HG03521 (cell line): ENCODE measurements around the gene TXLNA.

ENCODE experiments used
- ATAC-seq: cut with Tn5 transposase; IDR thresholded peaks from one replicate; pipeline ENCODE4 v1.9.1; 2021; ENCODE audit warnings: mild to moderate bottlenecking, moderate library complexity; ENCODE audit not compliant: unreplicated experiment

TXLNA gene

DNA sequence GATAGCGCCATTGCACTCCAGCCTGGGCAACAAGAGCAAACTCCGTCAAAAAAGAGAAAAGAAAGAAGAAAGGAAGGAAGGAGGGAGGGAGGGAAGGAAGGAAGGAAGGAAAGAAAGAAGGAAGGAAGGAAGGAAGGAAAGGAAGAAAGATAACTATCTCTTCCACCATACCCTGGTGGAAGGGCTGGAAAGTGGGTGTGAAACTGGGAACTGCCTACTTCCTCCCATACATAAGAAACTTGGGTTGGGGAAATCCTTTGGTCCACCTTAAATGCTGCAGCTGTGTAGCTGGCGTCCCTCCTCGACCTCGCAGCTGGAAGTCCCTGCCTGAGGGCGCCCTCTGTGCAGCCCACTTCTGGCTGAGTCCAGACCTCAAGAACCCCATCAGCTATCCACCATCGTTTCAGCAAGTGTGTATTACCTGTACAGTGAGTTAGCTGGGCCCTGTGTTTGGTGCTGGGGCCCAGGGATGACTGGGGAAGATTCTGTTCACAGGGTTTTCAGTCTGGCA lies 62.9 kb downstream of the TXLNA start:
- no peak for ATAC-seq

DNA sequence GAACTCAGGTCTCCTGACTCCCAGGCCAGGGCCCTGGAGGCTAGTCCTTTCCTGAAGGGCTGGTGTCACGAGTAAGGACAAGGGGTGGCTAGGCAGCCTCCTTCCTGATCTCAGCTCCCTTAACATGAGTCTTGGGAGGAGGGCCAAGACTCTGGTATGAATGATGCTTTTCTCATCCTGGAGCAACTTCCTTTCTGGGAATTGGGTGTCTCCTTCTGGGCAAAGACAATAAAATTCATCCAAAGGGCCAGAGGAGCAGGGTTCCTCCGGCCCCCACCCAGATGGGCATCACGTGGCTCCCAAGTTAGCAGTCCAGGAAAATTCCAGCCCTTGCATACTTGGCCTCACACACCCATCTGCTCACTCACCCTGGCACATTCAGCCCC lies 67.4 kb downstream of the TXLNA start, which contains the start of gene FAM167B:
FAM167B (plus strand) TSS at position 335 of the 386 bp plus-strand sequence. CDS start 200 bp downstream, outside the sequence.
- ATAC-seq: no peak

DNA sequence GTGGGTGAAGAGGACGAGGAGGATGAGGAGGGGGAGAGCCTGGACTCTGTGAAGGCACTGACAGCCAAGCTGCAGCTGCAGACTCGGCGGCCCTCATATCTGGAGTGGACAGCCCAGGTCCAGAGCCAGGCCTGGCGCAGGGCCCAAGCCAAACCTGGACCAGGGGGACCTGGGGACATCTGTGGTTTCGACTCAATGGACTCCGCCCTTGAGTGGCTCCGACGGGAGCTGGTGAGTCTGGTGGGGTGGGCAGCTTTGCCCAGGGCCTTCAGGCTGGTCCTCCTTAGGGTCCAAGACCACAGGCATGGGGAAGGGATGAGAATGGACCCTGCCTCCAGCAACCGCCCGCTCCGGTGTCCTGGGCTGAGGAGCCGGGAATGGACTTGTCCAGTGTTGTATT lies 68.0 kb downstream of the TXLNA start:
- ATAC-seq: no peak
